AG09319 (cell line): ENCODE data around the gene HAP1.

Experiments
- DNase-seq: peaks from one replicate; pipeline ENCODE4 v3.0.0-alpha.2; 2010; ENCODE audit warnings: low read depth; ENCODE audit errors: extremely low read depth
- TF ChIP-seq, protein P1 (sequence below): IDR thresholded peaks from 2 replicates; pipeline ENCODE4 v1.5.1; 2011; ENCODE audit warnings: low read depth, mild to moderate bottlenecking, inconsistent platforms, low read length, moderate library complexity

The HAP1 gene

GRCh38 chr17:41775394-41776226 is 41.2 kb upstream of the HAP1 start:
- DNase-seq = no peak
- TF ChIP-seq, protein P1, sequence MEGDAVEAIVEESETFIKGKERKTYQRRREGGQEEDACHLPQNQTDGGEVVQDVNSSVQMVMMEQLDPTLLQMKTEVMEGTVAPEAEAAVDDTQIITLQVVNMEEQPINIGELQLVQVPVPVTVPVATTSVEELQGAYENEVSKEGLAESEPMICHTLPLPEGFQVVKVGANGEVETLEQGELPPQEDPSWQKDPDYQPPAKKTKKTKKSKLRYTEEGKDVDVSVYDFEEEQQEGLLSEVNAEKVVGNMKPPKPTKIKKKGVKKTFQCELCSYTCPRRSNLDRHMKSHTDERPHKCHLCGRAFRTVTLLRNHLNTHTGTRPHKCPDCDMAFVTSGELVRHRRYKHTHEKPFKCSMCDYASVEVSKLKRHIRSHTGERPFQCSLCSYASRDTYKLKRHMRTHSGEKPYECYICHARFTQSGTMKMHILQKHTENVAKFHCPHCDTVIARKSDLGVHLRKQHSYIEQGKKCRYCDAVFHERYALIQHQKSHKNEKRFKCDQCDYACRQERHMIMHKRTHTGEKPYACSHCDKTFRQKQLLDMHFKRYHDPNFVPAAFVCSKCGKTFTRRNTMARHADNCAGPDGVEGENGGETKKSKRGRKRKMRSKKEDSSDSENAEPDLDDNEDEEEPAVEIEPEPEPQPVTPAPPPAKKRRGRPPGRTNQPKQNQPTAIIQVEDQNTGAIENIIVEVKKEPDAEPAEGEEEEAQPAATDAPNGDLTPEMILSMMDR = no peak

DNA sequence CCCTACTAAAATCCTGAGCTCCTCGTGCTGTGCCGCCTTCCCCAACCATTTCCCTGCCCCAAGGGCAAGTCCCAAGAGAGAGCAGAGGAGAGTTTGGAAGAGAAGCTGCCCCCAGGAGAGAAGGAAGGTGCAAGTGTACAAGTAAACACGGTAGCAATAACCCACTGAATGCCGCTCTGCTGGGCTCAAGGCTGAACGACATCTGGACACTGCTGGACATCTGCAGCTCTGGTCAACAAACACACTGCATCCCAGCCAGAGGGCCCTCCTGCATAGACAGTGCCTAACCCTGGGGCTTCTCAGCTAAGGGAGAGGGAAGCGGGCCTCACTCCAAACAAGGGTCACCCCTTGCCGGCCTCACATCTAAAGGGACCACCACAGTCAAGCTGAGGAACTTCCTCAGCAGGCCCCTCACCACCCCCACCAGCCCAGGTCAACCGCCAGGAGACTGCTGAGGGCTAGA is 39.3 kb upstream of the HAP1 start:
- DNase-seq = no peak
- TF ChIP-seq, protein P1 = no peak

DNA sequence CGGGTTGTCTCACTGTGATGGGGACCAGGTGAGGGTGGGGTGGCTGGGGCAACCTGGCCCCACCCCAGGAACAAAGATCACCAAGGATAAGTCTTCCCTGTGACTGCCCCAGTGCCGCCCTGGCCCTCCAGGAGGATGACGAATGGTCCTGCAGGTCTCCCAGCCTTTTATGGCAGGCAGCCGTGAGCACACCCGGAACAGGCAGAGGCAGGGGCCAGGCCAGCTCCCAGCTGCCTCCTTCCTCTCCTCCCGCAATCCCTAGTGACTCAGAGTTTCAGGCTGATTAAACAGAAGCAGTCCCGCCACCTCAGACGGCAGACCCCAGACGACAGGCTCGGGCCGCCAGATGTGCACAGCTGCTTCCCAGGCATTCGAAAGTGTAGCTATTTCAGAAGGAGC is 38.7 kb upstream of the HAP1 start:
- no peak for DNase-seq
- TF ChIP-seq, protein P1 = no peak

DNA sequence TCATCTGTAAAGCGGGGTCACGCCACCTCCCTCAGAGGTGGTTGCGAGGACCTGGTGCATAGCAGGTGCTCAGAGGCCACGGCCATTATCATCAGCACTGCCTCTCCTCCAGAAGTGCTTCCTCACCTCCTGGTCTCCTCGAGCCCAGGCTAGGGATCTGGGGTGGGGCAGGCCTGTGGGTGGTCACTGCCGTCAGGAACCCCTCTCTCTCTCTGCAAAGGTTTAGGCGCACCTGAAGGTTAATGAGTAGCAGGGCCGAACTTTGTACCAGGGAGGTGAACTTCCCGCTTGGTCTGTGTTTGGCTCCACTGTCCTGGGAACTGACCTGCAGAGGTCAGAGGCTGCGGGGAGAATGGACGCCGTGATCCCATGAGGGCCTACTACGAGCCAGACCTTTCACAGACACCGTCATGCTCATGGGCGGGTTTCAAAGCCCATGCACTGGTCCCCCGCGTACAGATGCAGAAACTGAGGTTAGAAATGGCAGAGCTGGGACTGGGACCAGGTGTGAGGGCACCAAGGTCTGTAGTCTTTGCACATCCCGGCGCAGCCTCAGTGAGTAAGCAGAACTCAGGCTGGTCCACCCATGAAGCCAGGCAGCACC is 38.2 kb upstream of the HAP1 start:
- TF ChIP-seq, protein P1 = no peak
- DNase-seq = no peak

DNA sequence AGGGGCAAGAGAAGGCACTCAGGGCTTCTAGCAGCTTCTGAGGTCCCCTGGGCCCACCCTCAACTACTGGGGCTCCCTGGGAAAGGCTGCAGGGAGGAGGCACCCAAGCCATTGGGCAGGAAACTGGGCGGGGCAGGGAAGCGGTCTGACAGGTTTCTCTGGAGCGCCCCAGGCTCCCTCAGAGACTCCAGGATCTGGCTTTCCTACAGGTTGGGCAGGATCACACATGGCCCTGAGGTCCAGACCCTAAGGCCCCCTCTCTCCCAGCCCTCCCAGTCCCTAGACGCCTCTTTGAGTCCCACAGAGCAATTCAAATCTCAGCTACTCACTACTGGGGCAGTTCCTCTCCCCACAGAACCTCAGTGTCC is 37.8 kb upstream of the HAP1 start:
- DNase-seq = no peak
- TF ChIP-seq, protein P1 = no peak

DNA sequence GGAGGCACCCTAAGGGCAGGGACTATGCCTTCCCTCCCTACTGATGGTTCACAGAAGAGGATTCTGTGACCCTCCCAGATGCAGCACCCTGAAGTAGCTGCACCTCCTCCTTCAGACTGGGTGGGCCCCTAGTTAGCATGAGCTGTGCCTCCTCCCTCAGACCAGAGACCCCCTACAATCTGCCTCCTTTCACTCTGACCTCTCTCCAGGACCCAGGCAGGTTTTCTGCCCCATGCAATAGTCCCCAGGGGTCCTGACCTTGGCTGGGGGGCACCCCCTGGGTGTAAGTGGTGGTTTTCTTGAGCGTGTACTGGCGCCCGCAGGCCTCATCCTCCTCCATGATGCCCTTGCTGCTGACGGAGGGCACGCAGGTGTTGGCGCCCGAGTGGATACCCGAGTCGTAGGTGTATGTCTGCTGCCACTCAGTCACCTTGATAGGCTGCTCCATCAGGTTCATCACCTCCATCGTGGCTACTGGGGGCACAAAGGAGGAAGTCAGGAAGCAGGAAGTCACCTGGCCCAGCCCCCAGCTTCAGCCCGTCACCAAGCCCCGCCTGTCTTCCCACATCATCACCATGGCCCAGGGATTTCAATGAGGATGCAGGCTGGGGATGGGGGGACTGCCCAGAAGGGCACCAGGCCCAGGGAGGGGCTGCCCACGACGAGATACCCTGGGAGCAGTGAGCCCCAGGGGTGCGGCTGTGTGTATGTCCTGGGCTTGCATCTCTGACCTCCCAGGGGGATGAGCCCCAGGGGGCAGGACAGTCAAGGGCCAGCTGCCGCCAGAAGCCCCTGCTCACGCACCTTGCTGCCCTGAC is 37.2 kb upstream of the HAP1 start:
- no peak for DNase-seq
- TF ChIP-seq, protein P1 = no peak
